Measurements from ENCODE around the gene INPP4A.

INPP4A gene

DNA sequence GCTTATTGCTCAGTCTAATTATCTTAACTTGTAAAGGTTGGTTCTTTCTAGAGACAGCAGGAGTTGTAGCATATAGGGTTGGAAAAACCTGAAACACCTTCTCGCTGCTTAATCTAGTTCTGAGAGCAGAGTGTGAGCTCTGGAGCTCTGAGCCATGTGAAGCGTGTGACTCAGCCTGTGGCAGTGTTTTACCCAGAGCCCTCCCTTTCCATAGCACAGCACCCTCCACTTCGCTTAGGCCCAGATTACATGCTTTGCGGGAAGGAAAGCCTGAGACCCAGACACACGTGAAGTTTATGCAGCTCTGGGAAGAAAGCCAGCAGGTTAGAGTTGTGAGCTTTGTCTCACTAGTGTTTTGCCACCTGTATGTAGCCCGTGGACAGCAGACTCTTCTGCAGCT lies 74.5 kb downstream of the INPP4A start:
- no peak for DNase-seq

DNA sequence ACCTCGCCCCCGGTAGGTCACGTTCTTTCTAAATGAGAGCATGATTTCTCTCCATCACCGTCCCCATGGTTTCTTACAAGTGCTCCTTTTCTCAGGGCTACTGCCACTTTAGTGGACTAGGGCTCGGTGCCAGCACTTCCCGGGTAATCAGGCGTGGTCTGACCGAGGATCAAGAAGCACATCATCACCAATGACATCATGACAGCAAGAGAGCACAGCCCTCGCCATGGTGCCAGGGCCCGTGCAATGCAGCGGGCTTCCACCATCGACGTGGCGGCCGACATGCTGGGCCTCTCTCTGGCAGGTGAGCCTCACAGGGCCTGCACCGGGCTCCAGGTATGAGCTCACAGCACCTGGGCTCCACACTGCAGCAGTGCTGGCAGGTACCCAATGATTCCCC lies 75.2 kb downstream of the INPP4A start:
- no peak for DNase-seq

DNA sequence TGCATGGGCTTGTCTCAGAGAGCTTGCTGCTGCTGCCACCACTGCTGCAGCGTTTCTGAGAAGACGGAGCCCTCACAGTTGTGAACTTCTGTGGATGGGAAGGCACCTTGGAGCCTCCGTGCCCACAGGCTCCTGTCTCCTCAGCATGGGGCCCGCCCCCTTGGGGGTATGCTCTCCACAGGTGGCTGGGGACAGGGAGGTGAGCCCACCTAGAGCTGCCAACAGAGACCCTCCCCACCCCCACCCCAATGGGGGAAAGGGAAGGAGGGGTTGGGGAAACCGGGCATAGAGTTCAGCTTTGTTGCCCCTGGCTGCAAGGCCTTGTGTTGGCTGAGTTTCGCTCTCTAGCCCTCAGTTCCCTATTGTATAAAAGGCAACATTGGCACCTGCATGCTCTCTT lies 76.1 kb downstream of the INPP4A start:
- no peak for DNase-seq

DNA sequence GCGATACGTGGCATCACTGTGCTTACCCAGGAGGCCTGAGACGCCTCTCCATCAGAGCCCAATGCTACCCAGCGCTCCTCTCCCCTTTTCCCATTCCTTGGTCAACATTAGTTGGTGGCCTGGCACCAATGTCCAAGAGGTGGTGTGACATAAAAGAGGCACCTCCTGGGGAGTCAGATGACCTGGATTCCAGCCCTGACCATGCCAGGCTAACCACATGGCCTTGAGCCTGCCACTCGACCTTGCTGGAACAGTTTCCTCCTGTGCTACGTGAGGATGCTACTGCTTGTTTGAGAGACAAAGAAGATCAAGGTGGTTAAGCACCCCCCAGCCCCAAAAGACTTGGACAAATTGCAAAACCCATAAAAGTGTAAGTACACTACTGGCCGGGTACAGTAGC lies 76.6 kb downstream of the INPP4A start:
- no peak for DNase-seq

DNA sequence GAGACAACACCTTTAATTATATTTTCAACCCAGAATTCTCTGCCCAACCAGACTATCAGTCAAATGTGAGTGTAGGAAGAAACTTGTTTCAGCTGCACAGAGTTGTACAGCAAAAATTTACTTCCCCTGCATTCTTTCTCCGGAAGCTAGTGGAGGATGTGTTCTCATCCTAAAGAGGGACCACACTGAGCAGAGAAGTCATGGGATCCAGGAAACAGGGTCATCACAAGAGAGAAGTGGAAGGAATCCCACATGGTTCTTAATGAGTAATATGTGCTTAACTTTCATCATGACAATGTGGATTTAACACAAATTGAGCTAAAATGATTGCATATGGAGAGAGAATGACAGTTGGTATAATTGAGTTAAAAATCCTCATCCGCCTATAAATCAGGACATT lies 78.2 kb downstream of the INPP4A start:
- no peak for DNase-seq

DNA sequence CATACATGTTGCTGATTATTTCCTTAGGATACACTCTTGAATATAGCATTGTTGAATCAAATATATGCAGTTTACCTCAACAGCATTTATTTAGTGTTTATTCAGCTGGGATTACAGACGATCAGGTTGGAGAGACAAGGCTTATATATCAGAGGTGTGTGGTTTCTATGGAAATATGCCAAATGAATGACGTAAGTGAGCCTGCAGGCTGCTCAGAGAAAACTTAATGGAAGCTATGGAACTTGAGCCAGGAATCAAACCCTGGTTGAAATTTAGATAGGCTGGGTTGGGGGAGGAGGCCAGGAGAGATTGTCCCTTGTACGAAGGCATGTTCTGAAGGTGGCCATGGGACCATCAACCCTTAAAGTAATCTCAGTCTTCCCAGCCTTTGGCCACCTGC lies 79.5 kb downstream of the INPP4A start:
- no peak for DNase-seq

DNA sequence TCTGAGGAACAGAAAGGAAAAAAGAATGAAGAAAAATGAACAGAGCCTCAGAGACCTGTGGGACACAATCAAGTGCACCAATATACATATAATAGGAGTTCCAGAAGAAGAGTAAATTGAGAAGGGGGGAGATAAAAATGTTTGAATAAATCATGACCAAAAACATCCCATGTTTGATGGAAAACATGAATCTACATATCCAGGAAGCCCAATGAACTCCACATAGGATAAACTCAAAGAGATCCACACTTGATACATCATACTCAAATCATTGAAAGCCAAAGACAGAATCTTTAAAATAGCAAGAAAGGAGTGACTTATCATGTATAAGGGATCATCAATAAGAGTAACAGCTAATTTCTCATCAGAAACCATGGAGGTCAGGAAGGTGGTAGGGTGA lies 83.7 kb downstream of the INPP4A start:
- no peak for DNase-seq

DNA sequence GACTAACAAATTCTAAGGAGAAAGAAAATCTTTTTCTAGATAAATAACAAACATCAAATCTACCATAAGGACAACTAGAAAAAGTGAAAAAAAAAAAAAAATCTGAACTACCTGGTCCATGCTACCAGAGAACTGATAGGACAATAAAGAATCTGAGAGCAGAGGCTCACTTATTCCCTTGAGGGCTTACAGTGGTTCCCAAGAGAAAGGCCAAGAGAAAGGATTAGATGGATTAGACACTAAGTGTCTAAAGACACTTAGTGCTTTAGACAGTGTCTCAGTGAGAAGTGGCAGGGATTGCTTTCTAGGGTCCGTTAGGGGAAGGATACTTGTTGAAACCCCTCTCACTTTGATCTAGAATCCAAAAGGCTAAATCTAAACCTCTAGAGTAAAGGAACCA lies 85.5 kb downstream of the INPP4A start:
- DNase-seq, result no peak

DNA sequence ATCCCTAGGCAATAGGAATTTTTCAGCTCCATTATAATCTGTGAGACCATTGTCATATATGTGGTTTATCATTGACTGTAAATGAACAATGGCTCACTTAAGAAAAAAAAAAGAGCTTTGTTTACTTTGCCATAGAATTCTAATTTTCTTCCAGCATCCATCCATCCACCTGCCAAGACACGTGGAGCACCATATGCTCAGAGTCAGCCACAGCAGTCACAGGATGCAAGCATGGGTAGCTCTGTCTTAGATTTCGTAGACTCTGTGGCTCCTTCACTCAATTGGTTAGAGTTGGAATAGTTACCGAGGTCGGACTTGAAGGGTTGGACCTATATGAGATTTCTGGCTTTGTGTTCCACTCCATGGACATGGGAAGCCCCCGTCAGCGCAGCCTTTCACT lies 88.1 kb downstream of the INPP4A start:
- no peak for DNase-seq

DNA sequence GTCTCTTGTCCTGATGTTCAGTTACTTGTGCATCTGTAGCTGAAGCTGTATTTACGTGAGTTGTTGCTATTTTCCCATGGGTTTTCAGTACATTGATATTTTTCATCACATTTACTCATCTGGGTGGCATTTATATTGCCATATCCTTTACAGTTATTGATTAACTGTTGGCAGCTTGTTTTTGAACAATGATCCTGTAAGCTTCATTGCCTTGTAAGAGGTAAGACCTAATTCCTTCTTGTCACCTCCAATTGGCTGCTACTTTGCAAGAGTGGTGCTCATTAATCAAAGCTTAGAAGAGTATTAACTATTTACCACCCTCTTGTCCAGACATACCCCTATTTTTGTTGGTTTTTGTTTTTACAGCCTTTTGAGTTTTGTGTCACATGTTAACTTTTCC lies 88.9 kb downstream of the INPP4A start:
- no peak for DNase-seq

DNA sequence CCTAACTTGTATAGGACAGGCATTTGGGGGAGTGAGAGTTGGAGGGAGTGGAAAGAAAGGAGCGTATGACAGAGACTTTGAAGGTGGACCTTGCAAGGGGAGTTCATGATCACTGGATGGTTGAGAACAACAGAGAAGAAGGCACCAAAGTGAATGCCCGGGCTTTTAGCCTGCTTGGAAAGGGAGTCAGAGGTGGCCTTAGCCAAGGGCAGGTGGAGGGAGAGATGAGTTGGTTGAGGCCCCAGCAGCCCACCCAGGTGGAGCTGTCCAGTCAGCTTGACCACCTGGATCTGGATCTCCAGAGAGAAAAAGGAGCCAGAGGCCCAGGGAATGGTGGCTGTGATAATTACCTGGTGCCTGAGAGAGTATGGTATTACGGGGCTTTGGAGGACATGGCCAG lies 90.1 kb downstream of the INPP4A start:
- no peak for DNase-seq

DNA sequence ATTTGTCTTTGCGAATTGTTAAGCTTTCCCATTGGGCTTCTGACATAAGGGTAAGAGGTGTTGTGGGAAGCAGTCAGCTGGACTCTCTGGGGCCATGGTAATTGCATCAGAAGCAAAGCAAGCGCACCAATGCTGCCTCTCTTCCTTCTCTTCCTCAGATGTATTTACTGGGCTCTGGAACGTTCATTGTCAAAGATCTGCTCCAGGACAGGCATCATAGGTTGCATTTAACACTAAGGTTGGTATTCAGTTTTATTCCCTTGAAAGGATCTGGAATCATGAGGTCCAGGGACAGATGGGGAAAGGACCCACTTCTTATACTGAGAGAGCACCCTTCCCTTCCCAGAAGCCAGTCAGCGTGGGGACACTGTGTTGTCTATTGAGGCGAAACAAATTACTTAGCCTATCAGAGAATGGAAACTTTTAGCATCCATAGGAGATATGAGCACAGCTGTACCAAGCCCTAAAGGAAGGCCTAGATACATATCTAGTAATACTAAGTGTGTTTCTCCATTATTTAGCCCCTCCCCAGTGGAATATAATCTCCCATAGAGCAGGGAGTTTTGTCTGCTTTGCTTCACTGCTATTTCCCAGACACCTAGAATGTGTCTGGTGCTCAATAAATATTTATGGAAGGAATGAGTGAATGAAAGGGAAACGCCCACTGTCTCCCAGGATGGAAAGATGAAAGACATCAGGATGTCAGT lies 91.5 kb downstream of the INPP4A start:
- no peak for DNase-seq

DNA sequence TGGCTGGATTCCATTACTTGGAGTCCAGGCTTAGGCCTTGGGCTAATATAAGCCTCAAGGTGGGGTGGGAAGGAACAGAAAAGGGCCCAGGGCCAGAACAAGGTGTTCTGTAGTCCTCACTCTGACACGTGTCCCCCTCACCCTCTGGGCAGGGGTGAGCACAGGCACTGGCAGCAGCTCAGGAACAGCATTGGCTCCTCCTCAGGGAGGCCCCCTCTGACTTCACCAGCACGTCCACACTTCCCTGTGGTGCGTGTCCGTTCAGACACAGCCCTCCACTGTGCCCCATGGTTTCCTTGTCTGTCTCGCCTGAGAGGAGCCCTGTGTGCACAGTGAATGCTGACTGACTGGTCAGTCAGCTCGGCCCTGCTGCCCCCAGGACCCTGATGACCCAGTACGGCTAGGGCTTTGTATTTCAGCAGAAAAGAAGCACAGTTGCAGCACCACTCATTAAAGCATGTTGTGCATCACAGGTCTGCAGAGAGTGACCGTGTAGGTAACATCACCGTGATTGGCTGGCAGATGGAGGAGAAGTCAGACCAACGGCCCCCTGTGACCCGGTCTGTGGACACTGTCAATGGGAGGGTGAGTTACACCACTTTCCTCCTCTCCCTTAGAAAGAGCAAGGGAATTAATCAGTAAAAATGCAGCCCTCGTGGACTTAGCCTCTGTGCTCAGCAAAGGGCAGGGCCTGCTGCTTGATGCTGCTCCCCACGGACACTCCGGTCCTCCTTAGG lies 92.9 kb downstream of the INPP4A start:
- DNase-seq, result no peak

DNA sequence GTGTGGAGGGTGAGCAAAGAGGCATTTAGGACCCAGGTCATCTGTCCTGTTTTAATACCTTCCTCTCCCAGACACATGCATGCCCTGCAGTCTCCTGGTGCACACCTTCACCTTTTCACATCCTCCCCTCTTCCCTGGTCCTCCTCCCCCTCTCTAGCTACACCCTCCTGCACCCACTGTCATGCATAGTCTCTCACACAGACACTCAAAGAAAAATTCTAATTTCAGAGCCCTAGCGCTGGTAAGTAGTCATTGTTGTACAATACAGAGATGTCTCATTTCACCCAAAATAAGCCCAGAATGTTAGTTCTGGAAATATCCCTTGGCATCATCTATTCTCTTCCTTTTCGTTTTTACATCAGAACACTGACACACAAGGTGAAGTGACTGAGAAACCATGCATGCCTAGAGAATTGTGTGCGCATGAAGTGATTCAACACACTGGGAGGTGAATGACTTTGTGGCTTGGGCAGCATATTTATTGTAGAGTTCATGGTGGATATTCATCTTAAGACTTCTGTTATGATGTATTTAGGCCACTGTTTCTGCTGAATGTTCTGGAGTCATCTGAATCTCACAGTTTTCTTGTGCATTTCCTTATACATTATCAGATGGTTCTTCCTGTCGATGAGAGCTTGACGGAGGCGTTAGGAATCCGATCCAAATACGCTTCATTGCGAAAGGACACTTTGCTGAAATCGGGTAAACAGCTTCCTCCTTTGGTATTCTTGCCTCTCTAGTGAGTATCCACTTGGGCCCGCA lies 93.8 kb downstream of the INPP4A start:
- no peak for DNase-seq

DNA sequence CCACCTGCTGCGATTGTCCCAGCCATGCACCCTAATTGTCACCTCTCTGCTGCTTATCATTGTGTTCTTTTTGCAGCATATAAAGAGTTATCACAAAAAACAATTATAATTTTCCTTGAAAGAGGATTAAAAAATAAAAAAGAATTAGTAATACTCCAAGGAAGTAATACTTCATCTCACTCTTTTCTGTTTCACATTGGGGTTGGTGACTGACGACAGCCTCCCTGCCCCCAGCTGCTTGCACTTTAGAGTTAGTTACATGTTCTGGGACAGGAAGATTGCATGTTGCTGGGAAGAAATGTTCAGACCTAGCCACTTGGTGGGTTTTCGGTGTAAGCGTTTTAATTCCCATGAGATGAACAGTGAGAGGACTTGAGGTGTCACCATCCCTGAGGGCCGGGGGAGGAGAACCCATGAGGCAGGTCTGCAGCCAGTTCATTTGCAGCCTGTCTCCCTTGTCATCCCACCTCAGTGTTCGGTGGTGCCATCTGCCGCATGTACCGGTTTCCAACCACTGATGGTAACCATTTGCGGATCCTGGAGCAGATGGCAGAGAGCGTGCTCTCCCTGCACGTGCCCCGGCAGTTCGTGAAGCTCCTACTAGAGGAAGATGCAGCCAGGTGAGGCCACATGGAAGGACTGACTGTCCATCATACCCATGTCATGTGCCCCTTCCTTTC lies 94.5 kb downstream of the INPP4A start:
- DNase-seq, result no peak

DNA sequence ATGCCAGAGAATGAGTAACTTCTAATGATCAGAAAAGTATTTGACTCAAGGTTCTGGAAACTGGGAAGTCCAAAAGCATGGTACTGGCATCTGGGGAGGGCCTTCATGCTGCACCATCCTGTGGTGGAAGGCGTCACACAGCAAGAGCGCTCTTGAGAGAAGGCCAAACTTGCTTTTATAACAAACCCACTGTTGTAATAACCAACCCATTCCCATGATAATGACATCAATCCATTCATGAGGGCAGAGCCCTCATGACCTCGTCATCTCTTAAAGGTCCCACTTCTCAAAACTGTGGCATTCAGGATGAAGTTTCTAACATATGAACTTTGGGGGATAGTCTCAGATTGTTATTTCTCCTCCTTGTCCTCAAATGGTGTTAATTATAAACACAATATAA lies 95.9 kb downstream of the INPP4A start:
- DNase-seq, result no peak

DNA sequence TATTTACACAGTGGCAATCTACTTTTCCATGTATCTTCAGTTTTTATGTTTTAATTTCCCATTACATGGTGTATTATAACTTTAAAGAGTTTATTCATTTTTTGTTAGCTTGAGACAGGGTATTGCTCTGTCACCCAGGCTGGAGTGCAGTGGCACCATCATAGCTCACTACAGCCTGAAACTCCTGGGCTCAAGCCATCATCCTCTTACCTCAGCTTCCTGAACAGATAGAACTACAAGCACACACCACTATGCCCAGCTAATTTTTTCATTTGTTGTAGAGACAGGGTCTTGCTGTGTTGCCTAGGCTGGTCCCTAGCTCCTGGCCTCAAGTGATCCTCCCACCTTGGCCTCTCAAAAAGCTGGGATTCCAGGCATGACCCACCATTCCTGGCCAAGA lies 96.8 kb downstream of the INPP4A start:
- no peak for DNase-seq

DNA sequence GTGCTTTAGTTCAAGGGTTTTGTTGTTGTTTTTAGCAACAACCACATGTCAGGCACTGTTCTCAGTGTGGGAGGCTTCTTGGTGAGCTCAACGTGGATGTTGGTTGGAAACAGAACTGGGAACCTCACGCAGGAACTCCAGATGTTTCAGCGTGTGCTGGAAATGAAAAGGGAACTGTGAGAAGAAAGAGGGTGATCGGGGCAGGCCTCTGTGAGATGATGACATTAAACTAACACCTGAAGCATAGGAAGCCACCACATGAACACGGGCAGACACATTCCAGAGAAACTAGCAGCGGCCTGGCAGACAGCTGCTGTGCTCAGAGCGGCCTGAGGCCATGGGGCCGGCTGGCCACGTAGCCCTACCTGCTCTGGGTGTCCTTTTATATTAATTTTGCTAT lies 97.2 kb downstream of the INPP4A start:
- no peak for DNase-seq

DNA sequence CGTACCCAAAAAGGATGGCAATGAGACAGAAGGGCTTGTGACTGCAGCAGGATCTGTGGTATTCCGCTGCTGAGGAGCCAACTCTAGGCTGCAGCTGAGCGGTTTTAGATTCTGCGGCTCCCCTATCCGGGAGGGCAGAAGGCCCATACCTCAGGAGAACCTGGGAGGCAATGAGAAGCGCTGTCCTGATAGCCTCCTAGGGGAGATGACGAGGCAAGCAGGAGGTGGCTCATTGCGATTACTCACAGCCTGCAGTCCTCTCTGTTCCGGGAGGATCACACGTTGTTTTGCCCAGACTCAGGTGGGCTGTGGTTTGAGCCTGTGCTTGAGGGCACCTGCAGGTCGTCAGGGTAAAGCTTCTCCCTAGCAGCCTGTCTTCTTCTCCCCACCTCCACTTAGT lies 98.6 kb downstream of the INPP4A start:
- no peak for DNase-seq

DNA sequence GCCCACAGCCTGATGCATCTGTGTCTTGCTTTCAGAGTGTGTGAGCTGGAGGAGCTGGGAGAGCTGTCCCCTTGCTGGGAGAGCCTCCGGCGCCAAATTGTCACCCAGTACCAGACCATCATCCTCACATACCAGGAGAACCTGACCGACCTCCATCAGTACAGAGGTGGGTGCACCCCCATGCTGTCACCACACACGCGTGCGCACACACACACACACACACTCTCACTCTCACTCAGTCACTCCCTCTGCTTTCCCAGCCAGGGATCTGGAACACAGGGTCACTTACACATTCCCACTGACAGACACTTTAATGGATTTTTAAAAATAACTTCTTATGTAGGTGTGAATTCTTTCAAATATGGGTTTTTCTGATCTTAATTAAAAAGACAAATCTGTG lies 99.2 kb downstream of the INPP4A start:
- DNase-seq, result no peak

DNA sequence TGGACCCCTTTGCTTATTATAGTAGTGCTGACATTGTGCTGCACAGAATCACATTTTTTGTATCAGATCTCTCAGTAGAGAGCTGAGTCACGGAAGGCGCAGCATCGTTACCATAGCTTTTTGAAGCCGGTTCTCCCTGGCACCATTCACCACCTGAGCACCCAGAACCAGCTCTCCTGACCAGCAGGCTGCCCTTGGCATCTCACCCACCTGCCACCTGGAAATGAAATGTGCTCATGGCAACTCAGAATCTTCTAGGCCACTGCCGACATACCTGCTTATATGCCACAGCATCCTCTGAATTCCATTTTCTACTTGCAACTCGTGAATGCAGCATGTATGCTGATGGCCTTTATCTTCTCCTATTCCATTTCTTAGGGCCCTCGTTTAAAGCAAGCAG lies 100.9 kb downstream of the INPP4A start:
- DNase-seq, result no peak

DNA sequence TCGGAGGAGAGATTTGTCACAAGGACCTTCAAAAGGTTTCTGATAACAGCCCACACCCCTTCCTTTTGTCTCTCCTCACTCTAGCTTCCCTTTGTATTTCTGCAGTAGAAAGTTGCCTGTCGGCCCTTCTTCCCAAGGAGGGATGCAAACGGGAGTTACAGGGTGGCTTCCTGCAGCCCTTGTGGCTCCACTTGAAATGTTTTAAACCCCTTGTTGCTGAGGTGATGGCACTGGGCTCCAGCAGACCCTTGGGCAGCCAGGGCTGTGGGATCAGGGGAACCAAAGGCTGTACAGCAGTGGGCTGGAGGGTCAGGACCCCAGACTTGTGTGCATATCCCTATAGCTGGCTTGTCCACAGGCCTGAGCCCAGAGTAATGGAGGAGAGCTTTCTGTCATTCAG lies 101.5 kb downstream of the INPP4A start:
- no peak for DNase-seq

DNA sequence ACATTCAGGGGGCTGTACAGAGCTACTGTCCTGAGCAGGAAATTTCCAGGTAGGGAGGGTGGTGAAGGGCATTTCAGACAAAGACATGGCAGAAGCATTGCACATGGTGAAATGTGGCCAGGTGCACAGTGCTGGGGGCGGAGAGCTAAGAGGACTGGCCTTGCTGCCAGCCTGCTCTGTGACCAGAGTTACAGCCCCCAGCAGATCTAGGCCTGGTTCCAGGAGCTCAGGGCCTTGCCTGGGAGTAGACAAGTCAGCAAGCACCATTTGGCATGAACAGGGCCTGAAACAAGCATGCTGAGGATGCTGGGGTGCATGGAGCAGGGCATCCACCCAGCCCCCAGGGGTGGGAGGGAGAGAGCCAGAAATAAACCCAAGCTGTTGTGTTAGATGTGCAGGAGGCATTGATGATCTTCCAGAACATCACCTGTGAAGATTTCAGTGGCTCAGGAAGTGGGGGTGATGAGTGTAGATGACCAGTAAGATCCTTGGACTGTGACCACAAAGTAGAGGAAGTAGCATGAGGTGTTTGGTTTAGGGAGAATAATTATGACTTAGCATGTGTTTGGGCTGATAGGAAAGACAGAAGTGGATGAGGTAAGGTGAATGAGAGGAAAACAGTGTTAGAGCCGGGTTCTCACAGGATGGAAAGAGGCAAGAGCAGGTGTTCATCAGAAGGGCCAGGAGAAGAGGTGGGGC lies 102.6 kb downstream of the INPP4A start:
- no peak for DNase-seq

Measured in NCI-H1092 (cell line).